ENCODE data around the gene DES.

DNA sequence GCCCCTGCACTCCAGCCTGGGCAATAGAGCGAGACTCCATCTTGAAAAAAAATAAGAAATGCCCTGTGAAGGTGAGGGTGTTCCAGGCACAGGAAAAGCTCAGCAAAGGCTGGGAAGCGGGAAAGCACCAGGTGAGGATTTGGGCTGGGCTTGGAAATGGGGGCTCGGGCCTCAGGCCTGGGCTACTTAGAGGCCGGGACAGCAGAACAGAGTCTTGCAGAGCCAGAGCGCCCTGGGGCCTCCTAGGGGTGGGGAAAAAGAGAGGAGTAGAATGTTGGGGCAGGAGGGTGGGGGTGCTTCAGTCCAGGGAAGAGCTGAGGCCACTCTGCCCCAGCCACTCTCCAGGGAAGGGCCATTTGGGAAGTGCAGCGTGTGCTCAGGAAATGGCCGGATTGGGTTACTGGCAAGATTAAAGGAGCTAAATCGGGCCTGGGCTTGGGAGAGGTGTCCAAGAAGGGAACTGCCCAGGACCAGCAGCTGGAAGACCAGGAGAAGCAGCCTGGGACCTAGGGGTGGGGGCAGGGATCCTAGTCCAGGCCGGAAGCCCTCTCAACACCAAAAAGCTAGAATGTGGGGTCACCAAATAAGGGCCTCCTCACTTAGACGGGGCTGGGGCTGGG, 13.8 kb upstream of the DES start:
- TF ChIP-seq TAF1 (IDR thresholded peaks at IDR 0.05; ENCODE audit: low read depth, low read length) (no peak), POLR2A (IDR thresholded peaks at IDR 0.05; ENCODE audit: low read depth, low read length) (no peak)

Measured in GM12891 (cell line).